Activated T-cell treated with anti-CD3 and anti-CD28 coated beads, Interleukin-2, amount 50 U/mL, for 72 hours (primary cell): Measurements from ENCODE around the gene CPT1C. TPM values are rescaled to one million over a fixed set of nuclear protein-coding genes. Genes with fewer than 3 reads are reported as not detected.

Experiments used
- ATAC-seq, 2 donors: fragments of 150-1000 bp; cut with Tn5 transposase; replicated peaks in 1 of 2; 2 replicates each; pipeline ENCODE4 v1.10.0; 2021; ENCODE audit warnings: moderate library complexity in 2 of 2, mild to moderate bottlenecking in 1 of 2
- DNase-seq, 2 donors: peaks; one replicate each; pipeline ENCODE4 v3.0.0; 2021 to 2022; ENCODE audit warnings: mixed read lengths in 1 of 2
- H3K27ac Mint-ChIP-seq: one replicate; pipeline ENCODE4 v1.8.0; 2022; ENCODE audit warnings: mild to moderate bottlenecking, moderate library complexity, mixed read lengths
- H3K27me3 Mint-ChIP-seq: one replicate; pipeline ENCODE4 v1.8.0; 2022; ENCODE audit warnings: low read depth, mixed read lengths
- H3K36me3 Mint-ChIP-seq, 2 donors: one replicate each; pipeline ENCODE4 v1.8.0; 2022; ENCODE audit warnings: mixed read lengths in 2 of 2, mild to moderate bottlenecking in 1 of 2; ENCODE audit not compliant: insufficient read depth in 2 of 2
- H3K4me1 Mint-ChIP-seq: one replicate; pipeline ENCODE4 v1.8.0; 2022; ENCODE audit warnings: low read depth, mixed read lengths
- H3K4me3 Mint-ChIP-seq, 2 donors: one replicate each; pipeline ENCODE4 v1.8.0; 2022; ENCODE audit warnings: mild to moderate bottlenecking in 2 of 2, mixed read lengths in 2 of 2, moderate library complexity in 2 of 2
- H3K9me3 Mint-ChIP-seq, 2 donors: one replicate each; pipeline ENCODE4 v1.8.0; 2022; ENCODE audit warnings: mixed read lengths in 2 of 2
- total RNA-seq, 2 donors: library from RNA; stranded (reverse); gene quantifications; one replicate each; pipeline ENCODE4 v1.2.3, GENCODE V29; 2022

CPT1C gene
- total RNA-seq, 2 donors from 2014 or later: 1.9 to 2.3 TPM

- ATAC-seq: peak; percentile 32 to 35
- H3K9me3 Mint-ChIP-seq: no peaks in the 10 kb centered on the region
- no peak within 1 kb of the TSS for H3K27ac Mint-ChIP-seq
- H3K36me3 Mint-ChIP-seq: peaks cover 5 to 13% of the 10 kb centered on the region in 2 donors
- H3K4me1 Mint-ChIP-seq: peaks cover 28% of the 10 kb centered on the region
- H3K4me3 Mint-ChIP-seq: peak within 1 kb of the TSS; percentile 84 to 93
- H3K27me3 Mint-ChIP-seq: peaks cover 13% of the 10 kb centered on the region
- DNase-seq: peak; percentile 42 to 54
These were observed 1.5 kb upstream of the CPT1C start, which contains the start of gene ADM5 for GRCh38 chr19:49689133-49690078. Gene ADM5, plus strand, starts transcription at chr19:49689594. Its CDS starts 244 bp downstream, at chr19:49689838.

- no peaks in the 10 kb centered on the region for H3K9me3 Mint-ChIP-seq
- no peak overlapping the region for H3K27ac Mint-ChIP-seq
- H3K4me1 Mint-ChIP-seq: peaks cover 28% of the 10 kb centered on the region
- ATAC-seq (no peak), DNase-seq (no peak)
- peaks cover 5 to 11% of the 10 kb centered on the region in 2 donors for H3K36me3 Mint-ChIP-seq
- peak overlapping the region; percentile 84 to 93 for H3K4me3 Mint-ChIP-seq
- H3K27me3 Mint-ChIP-seq: peaks cover 13% of the 10 kb centered on the region
These were observed 749 bp upstream of the CPT1C start for GRCh38 chr19:49690079-49690655.

GRCh38 chr19:49691243-49692146, 579 bp downstream of the CPT1C start:
- peaks cover 28% of the 10 kb centered on the region for H3K4me1 Mint-ChIP-seq
- peak overlapping the region; percentile 84 to 93 for H3K4me3 Mint-ChIP-seq
- ATAC-seq (peak in 1 of 2 donors; percentile 43), DNase-seq (no peak)
- H3K9me3 Mint-ChIP-seq: no peaks in the 10 kb centered on the region
- H3K36me3 Mint-ChIP-seq: peaks cover 5 to 6% of the 10 kb centered on the region in 2 donors
- H3K27me3 Mint-ChIP-seq: peaks cover 13% of the 10 kb centered on the region
- no peak overlapping the region for H3K27ac Mint-ChIP-seq

- Mint-ChIP-seq H3K27ac (no peak overlapping the region), H3K9me3 (no peaks in the 10 kb centered on the region), H3K27me3 (peaks cover 13% of the 10 kb centered on the region), H3K4me3 (no peak overlapping the region), H3K36me3 (peaks cover 5 to 6% of the 10 kb centered on the region in 2 donors), H3K4me1 (peaks cover 28% of the 10 kb centered on the region)
- ATAC-seq (no peak), DNase-seq (no peak)
These were observed 1.2 kb downstream of the CPT1C start for GRCh38 chr19:49692147-49692506.

GRCh38 chr19:49696115-49696514, 5.2 kb downstream of the CPT1C start:
- H3K9me3 Mint-ChIP-seq: no peaks in the 10 kb centered on the region
- H3K4me1 Mint-ChIP-seq: peaks cover 4% of the 10 kb centered on the region
- peaks cover 4% of the 10 kb centered on the region for H3K27me3 Mint-ChIP-seq
- DNase-seq (no peak), ATAC-seq (no peak)
- no peak overlapping the region for H3K27ac Mint-ChIP-seq
- H3K36me3 Mint-ChIP-seq: no peaks in the 10 kb centered on the region
- no peak overlapping the region for H3K4me3 Mint-ChIP-seq

- no peaks in the 10 kb centered on the region for H3K27me3 Mint-ChIP-seq
- H3K4me1 Mint-ChIP-seq: no peaks in the 10 kb centered on the region
- no peaks in the 10 kb centered on the region for H3K9me3 Mint-ChIP-seq
- ATAC-seq: no peak
- DNase-seq: no peak
- H3K27ac Mint-ChIP-seq: no peak overlapping the region
- no peak overlapping the region for H3K4me3 Mint-ChIP-seq
- no peaks in the 10 kb centered on the region for H3K36me3 Mint-ChIP-seq
These were observed 5.9 kb downstream of the CPT1C start for GRCh38 chr19:49696865-49697264.

GRCh38 chr19:49699364-49699763, 8.4 kb downstream of the CPT1C start:
- ATAC-seq: no peak
- Mint-ChIP-seq H3K9me3 (no peaks in the 10 kb centered on the region), H3K36me3 (no peaks in the 10 kb centered on the region)

GRCh38 chr19:49700563-49700962, 9.6 kb downstream of the CPT1C start:
- no peaks in the 10 kb centered on the region for H3K4me1 Mint-ChIP-seq

More at GRCh38 chr19:49699364-49699763, 8.4 kb downstream of the CPT1C start:
- DNase-seq: no peak
- Mint-ChIP-seq H3K4me1 (no peaks in the 10 kb centered on the region), H3K4me3 (no peak overlapping the region), H3K27ac (no peak overlapping the region), H3K27me3 (no peaks in the 10 kb centered on the region)

GRCh38 chr19:49701271-49701786, 10.4 kb downstream of the CPT1C start:
- ATAC-seq: peak; percentile 26 to 65
- DNase-seq: no peak
- Mint-ChIP-seq H3K27me3 (no peaks in the 10 kb centered on the region), H3K27ac (no peak overlapping the region), H3K4me1 (no peaks in the 10 kb centered on the region), H3K9me3 (no peaks in the 10 kb centered on the region), H3K4me3 (no peak overlapping the region), H3K36me3 (no peaks in the 10 kb centered on the region)

More at GRCh38 chr19:49700563-49700962, 9.6 kb downstream of the CPT1C start:
- no peaks in the 10 kb centered on the region for H3K27me3 Mint-ChIP-seq
- H3K4me3 Mint-ChIP-seq: no peak overlapping the region
- no peak overlapping the region for H3K27ac Mint-ChIP-seq
- no peak for DNase-seq
- H3K36me3 Mint-ChIP-seq: no peaks in the 10 kb centered on the region
- peak in 1 of 2 donors; percentile 18 for ATAC-seq
- no peaks in the 10 kb centered on the region for H3K9me3 Mint-ChIP-seq

GRCh38 chr19:49704888-49705642, 14.1 kb downstream of the CPT1C start:
- no peak overlapping the region for H3K27ac Mint-ChIP-seq
- no peaks in the 10 kb centered on the region for H3K9me3 Mint-ChIP-seq
- H3K27me3 Mint-ChIP-seq: no peaks in the 10 kb centered on the region
- H3K36me3 Mint-ChIP-seq: no peaks in the 10 kb centered on the region
- DNase-seq (no peak), ATAC-seq (no peak)
- H3K4me3 Mint-ChIP-seq: no peak overlapping the region
- no peaks in the 10 kb centered on the region for H3K4me1 Mint-ChIP-seq

- no peaks in the 10 kb centered on the region for H3K36me3 Mint-ChIP-seq
- DNase-seq (no peak), ATAC-seq (no peak)
- H3K4me3 Mint-ChIP-seq: no peak overlapping the region
- no peak overlapping the region for H3K27ac Mint-ChIP-seq
- no peaks in the 10 kb centered on the region for H3K4me1 Mint-ChIP-seq
- H3K27me3 Mint-ChIP-seq: no peaks in the 10 kb centered on the region
- no peaks in the 10 kb centered on the region for H3K9me3 Mint-ChIP-seq
These were observed 15.0 kb downstream of the CPT1C start for GRCh38 chr19:49705919-49706318.

GRCh38 chr19:49710372-49710951, 19.5 kb downstream of the CPT1C start:
- no peaks in the 10 kb centered on the region for H3K27me3 Mint-ChIP-seq
- H3K36me3 Mint-ChIP-seq: no peaks in the 10 kb centered on the region
- no peak overlapping the region for H3K27ac Mint-ChIP-seq
- H3K4me1 Mint-ChIP-seq: no peaks in the 10 kb centered on the region
- H3K4me3 Mint-ChIP-seq: no peak overlapping the region
- H3K9me3 Mint-ChIP-seq: peaks cover 0 to 3% of the 10 kb centered on the region in 2 donors
- ATAC-seq (no peak), DNase-seq (no peak)
